ENCODE results near the gene PIGC.

GRCh38 chr1:172414331-172414730, 29.5 kb downstream of the PIGC start:
- TF ChIP-seq POLR2AphosphoS5 (IDR thresholded peaks at IDR 0.05; ENCODE audit: borderline replicate concordance, low read depth, low read length), result no peak
- no peak for TF ChIP-seq EZH2 (IDR thresholded peaks at IDR 0.05)
